ENCODE measurements around the gene FLVCR2. TPM values are rescaled to one million over a fixed set of nuclear protein-coding genes. Genes with fewer than 3 reads are reported as not detected.

FLVCR2 gene
- total RNA-seq, 1 donor from 2014 or later, result 3.1 TPM

GRCh38 chr14:75547552-75548250 lies 30.7 kb upstream of the FLVCR2 start:
- Histone ChIP-seq H3K4me1 (ENCODE audit: insufficient read depth, low read length) (no peaks in the 10 kb centered on the region), H3K4me3 (ENCODE audit: insufficient read depth, low read depth, low read length) (no peak overlapping the region), H3K9ac (ENCODE audit: low read length) (no peak overlapping the region), H3K79me2 (ENCODE audit: insufficient read depth, low read length) (no peaks in the 10 kb centered on the region), H3K9me3 (ENCODE audit: insufficient read depth, low read depth, low read length) (no peaks in the 10 kb centered on the region), H4K20me1 (ENCODE audit: insufficient read depth, low read length) (no peaks in the 10 kb centered on the region), H3K27me3 (ENCODE audit: insufficient read depth, low read length) (peaks cover 4% of the 10 kb centered on the region), H3K36me3 (ENCODE audit: insufficient read depth, low read length) (no peaks in the 10 kb centered on the region), H3K4me2 (ENCODE audit: low read length) (no peak overlapping the region), H3K27ac (ENCODE audit: low read depth, low read length) (no peak overlapping the region), H2AFZ (ENCODE audit: low read depth, low read length) (no peak overlapping the region)
- no peak for FAIRE-seq
- no peak for TF ChIP-seq EZH2 (IDR thresholded peaks at IDR 0.05; ENCODE audit: insufficient read depth, low read length)
- TF ChIP-seq, protein P1, sequence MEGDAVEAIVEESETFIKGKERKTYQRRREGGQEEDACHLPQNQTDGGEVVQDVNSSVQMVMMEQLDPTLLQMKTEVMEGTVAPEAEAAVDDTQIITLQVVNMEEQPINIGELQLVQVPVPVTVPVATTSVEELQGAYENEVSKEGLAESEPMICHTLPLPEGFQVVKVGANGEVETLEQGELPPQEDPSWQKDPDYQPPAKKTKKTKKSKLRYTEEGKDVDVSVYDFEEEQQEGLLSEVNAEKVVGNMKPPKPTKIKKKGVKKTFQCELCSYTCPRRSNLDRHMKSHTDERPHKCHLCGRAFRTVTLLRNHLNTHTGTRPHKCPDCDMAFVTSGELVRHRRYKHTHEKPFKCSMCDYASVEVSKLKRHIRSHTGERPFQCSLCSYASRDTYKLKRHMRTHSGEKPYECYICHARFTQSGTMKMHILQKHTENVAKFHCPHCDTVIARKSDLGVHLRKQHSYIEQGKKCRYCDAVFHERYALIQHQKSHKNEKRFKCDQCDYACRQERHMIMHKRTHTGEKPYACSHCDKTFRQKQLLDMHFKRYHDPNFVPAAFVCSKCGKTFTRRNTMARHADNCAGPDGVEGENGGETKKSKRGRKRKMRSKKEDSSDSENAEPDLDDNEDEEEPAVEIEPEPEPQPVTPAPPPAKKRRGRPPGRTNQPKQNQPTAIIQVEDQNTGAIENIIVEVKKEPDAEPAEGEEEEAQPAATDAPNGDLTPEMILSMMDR (IDR thresholded peaks at IDR 0.05; ENCODE audit: insufficient read depth, low read depth, low read length), result no peak
- Mint-ChIP-seq H3K27me3 (ENCODE audit: low read depth, unreplicated experiment) (peaks cover 17% of the 10 kb centered on the region), H3K4me1 (ENCODE audit: low read depth, unreplicated experiment) (peaks cover 2% of the 10 kb centered on the region), H3K27ac (ENCODE audit: unreplicated experiment) (no peak overlapping the region), H3K9me3 (ENCODE audit: unreplicated experiment) (no peaks in the 10 kb centered on the region), H3K4me3 (ENCODE audit: unreplicated experiment) (no peak overlapping the region), H3K36me3 (ENCODE audit: low read depth, unreplicated experiment) (no peaks in the 10 kb centered on the region)
- DNase-seq (ENCODE audit: low read depth), result no peak

- peaks cover 4% of the 10 kb centered on the region for H3K4me1 Mint-ChIP-seq (ENCODE audit: low read depth, unreplicated experiment)
- no peaks in the 10 kb centered on the region for H4K20me1 ChIP-seq (ENCODE audit: insufficient read depth, low read length)
- no peaks in the 10 kb centered on the region for H3K79me2 ChIP-seq (ENCODE audit: insufficient read depth, low read length)
- H3K27ac ChIP-seq (ENCODE audit: low read depth, low read length), result no peak overlapping the region
- H2AFZ ChIP-seq (ENCODE audit: low read depth, low read length), result no peak overlapping the region
- FAIRE-seq (no peak), DNase-seq (ENCODE audit: low read depth) (no peak)
- no peak overlapping the region for H3K4me3 ChIP-seq (ENCODE audit: insufficient read depth, low read depth, low read length)
- no peak overlapping the region for H3K4me2 ChIP-seq (ENCODE audit: low read length)
- H3K36me3 ChIP-seq (ENCODE audit: insufficient read depth, low read length), result no peaks in the 10 kb centered on the region
- no peak overlapping the region for H3K27ac Mint-ChIP-seq (ENCODE audit: unreplicated experiment)
- H3K36me3 Mint-ChIP-seq (ENCODE audit: low read depth, unreplicated experiment), result no peaks in the 10 kb centered on the region
- TF ChIP-seq, protein P1 (IDR thresholded peaks at IDR 0.05; ENCODE audit: insufficient read depth, low read depth, low read length), result no peak
- no peak for TF ChIP-seq EZH2 (IDR thresholded peaks at IDR 0.05; ENCODE audit: insufficient read depth, low read length)
- H3K9ac ChIP-seq (ENCODE audit: low read length), result no peak overlapping the region
- peaks cover 17% of the 10 kb centered on the region for H3K27me3 Mint-ChIP-seq (ENCODE audit: low read depth, unreplicated experiment)
- no peaks in the 10 kb centered on the region for H3K4me1 ChIP-seq (ENCODE audit: insufficient read depth, low read length)
- no peak overlapping the region for H3K4me3 Mint-ChIP-seq (ENCODE audit: unreplicated experiment)
- peaks cover 2% of the 10 kb centered on the region for H3K27me3 ChIP-seq (ENCODE audit: insufficient read depth, low read length)
- H3K9me3 ChIP-seq (ENCODE audit: insufficient read depth, low read depth, low read length), result no peaks in the 10 kb centered on the region
- H3K9me3 Mint-ChIP-seq (ENCODE audit: unreplicated experiment), result no peaks in the 10 kb centered on the region
These were observed 29.9 kb upstream of the FLVCR2 start for GRCh38 chr14:75548544-75548943.

DNA sequence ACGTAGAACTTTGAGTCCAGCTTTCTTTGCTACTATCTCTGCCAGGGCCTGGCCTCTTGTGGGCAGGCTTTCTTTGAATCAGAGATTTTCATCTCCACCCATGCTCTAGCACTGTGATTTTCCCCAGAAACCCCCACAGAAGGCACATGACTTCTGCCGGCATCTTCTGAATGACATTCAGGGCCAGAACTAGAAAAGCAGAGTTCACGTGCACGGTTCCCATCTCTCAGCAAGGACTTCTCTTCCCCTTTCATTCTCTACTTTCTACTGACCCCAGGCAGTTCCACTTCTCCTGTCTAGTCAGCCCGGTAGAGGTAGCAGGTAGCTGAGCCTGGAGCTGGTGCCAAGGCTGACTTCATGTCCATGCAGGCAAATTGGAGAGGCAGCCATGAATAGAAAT lies 29.3 kb upstream of the FLVCR2 start:
- no peaks in the 10 kb centered on the region for H3K36me3 ChIP-seq (ENCODE audit: insufficient read depth, low read length)
- H4K20me1 ChIP-seq (ENCODE audit: insufficient read depth, low read length), result no peaks in the 10 kb centered on the region
- peaks cover 5% of the 10 kb centered on the region for H3K4me1 Mint-ChIP-seq (ENCODE audit: low read depth, unreplicated experiment)
- no peaks in the 10 kb centered on the region for H3K9me3 ChIP-seq (ENCODE audit: insufficient read depth, low read depth, low read length)
- peaks cover 6% of the 10 kb centered on the region for H3K27me3 ChIP-seq (ENCODE audit: insufficient read depth, low read length)
- H3K27ac Mint-ChIP-seq (ENCODE audit: unreplicated experiment), result no peak overlapping the region
- no peaks in the 10 kb centered on the region for H3K36me3 Mint-ChIP-seq (ENCODE audit: low read depth, unreplicated experiment)
- no peak overlapping the region for H2AFZ ChIP-seq (ENCODE audit: low read depth, low read length)
- H3K4me1 ChIP-seq (ENCODE audit: insufficient read depth, low read length), result no peaks in the 10 kb centered on the region
- H3K4me3 Mint-ChIP-seq (ENCODE audit: unreplicated experiment), result no peak overlapping the region
- no peak for FAIRE-seq
- no peaks in the 10 kb centered on the region for H3K9me3 Mint-ChIP-seq (ENCODE audit: unreplicated experiment)
- H3K9ac ChIP-seq (ENCODE audit: low read length), result no peak overlapping the region
- H3K4me2 ChIP-seq (ENCODE audit: low read length), result no peak overlapping the region
- H3K4me3 ChIP-seq (ENCODE audit: insufficient read depth, low read depth, low read length), result no peak overlapping the region
- no peak overlapping the region for H3K27ac ChIP-seq (ENCODE audit: low read depth, low read length)
- TF ChIP-seq EZH2 (IDR thresholded peaks at IDR 0.05; ENCODE audit: insufficient read depth, low read length), result no peak
- TF ChIP-seq, protein P1 (IDR thresholded peaks at IDR 0.05; ENCODE audit: insufficient read depth, low read depth, low read length), result no peak
- peaks cover 17% of the 10 kb centered on the region for H3K27me3 Mint-ChIP-seq (ENCODE audit: low read depth, unreplicated experiment)
- no peaks in the 10 kb centered on the region for H3K79me2 ChIP-seq (ENCODE audit: insufficient read depth, low read length)
- DNase-seq (ENCODE audit: low read depth), result no peak
